ENCODE measurements around the gene ESCO1.

Gene ESCO1

GRCh38 chr18:21526463-21526862 is 74.0 kb downstream of the ESCO1 start:
- no peak for DNase-seq
- Histone ChIP-seq H3K27me3 (no peaks in the 10 kb centered on the region), H3K36me3 (no peaks in the 10 kb centered on the region), H3K4me3 (ENCODE audit: low read depth, low read length) (no peak overlapping the region), H3K9me3 (no peaks in the 10 kb centered on the region), H3K4me1 (no peaks in the 10 kb centered on the region)
- TF ChIP-seq CTCF (IDR thresholded peaks at IDR 0.05; ENCODE audit: low read depth, low read length): no peak

- Histone ChIP-seq H3K4me3 (ENCODE audit: low read depth, low read length) (no peak overlapping the region), H3K4me1 (no peaks in the 10 kb centered on the region), H3K36me3 (no peaks in the 10 kb centered on the region), H3K9me3 (no peaks in the 10 kb centered on the region), H3K27me3 (no peaks in the 10 kb centered on the region)
- no peak for TF ChIP-seq CTCF (IDR thresholded peaks at IDR 0.05; ENCODE audit: low read depth, low read length)
- DNase-seq: no peak
Observed at GRCh38 chr18:21525916-21526315, 74.6 kb downstream of the ESCO1 start.

GRCh38 chr18:21522530-21522929 is 78.0 kb downstream of the ESCO1 start:
- no peak for TF ChIP-seq CTCF (IDR thresholded peaks at IDR 0.05; ENCODE audit: low read depth, low read length)
- no peaks in the 10 kb centered on the region for H3K9me3 ChIP-seq
- DNase-seq: no peak
- no peaks in the 10 kb centered on the region for H3K27me3 ChIP-seq
- no peak overlapping the region for H3K4me3 ChIP-seq (ENCODE audit: low read depth, low read length)
- H3K36me3 ChIP-seq: no peaks in the 10 kb centered on the region
- no peaks in the 10 kb centered on the region for H3K4me1 ChIP-seq

GRCh38 chr18:21513741-21514140 is 86.8 kb downstream of the ESCO1 start:
- Histone ChIP-seq H3K9me3 (no peaks in the 10 kb centered on the region), H3K36me3 (no peaks in the 10 kb centered on the region), H3K4me1 (no peaks in the 10 kb centered on the region), H3K27me3 (no peaks in the 10 kb centered on the region), H3K4me3 (ENCODE audit: low read depth, low read length) (no peak overlapping the region)
- TF ChIP-seq CTCF (IDR thresholded peaks at IDR 0.05; ENCODE audit: low read depth, low read length): no peak
- DNase-seq: no peak

- no peaks in the 10 kb centered on the region for H3K36me3 ChIP-seq
- H3K27me3 ChIP-seq: no peaks in the 10 kb centered on the region
- H3K4me1 ChIP-seq: no peaks in the 10 kb centered on the region
- TF ChIP-seq CTCF (IDR thresholded peaks at IDR 0.05; ENCODE audit: low read depth, low read length): no peak
- H3K9me3 ChIP-seq: no peaks in the 10 kb centered on the region
- no peak overlapping the region for H3K4me3 ChIP-seq (ENCODE audit: low read depth, low read length)
- no peak for DNase-seq
Observed at GRCh38 chr18:21513292-21513691, 87.2 kb downstream of the ESCO1 start.

- no peaks in the 10 kb centered on the region for H3K9me3 ChIP-seq
- H3K4me1 ChIP-seq: no peaks in the 10 kb centered on the region
- DNase-seq: no peak
- H3K36me3 ChIP-seq: no peaks in the 10 kb centered on the region
- no peak for TF ChIP-seq CTCF (IDR thresholded peaks at IDR 0.05; ENCODE audit: low read depth, low read length)
- H3K27me3 ChIP-seq: no peaks in the 10 kb centered on the region
- no peak overlapping the region for H3K4me3 ChIP-seq (ENCODE audit: low read depth, low read length)
Observed at GRCh38 chr18:21509062-21509461, 91.4 kb downstream of the ESCO1 start.

Measured in BE2C (cell line).